DMS53 treated with DMSO at 0.1 percent for 48 hours (cell line): ENCODE measurements around the gene BABAM2.
"Not testable (repeated sequence)": the region's sequence is repeated elsewhere in the genome, so short reads cannot be mapped to it uniquely, and the experiment has no call there.

Experiments used
- DNase-seq: peaks from one replicate; lab custom pipeline; 2025; ENCODE audit not compliant: unreplicated experiment; lab: John Stamatoyannopoulos, UW

The BABAM2 gene

DNA sequence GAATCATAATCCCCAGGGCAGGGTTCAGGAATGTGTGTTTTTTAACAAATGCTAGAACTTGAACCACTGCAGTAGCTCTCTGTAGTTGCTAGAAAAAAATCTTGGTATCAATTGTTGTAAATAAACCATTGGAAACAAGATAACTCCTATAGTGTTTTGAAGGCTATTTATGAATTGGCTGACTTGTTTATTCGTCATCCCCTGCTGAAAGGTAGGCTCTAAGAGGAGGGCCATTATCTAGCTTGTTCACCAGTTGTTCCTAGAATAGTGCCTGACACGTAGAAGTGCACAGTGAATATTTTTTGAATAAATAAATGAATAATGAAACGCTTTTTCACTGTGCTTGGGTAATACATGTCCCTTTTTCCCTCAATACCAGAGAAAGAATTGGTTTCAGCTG lies 211.4 kb downstream of the BABAM2 start:
- no peak for DNase-seq

GRCh38 chr2:28102455-28102874 lies 211.9 kb downstream of the BABAM2 start:
- DNase-seq: no peak

DNA sequence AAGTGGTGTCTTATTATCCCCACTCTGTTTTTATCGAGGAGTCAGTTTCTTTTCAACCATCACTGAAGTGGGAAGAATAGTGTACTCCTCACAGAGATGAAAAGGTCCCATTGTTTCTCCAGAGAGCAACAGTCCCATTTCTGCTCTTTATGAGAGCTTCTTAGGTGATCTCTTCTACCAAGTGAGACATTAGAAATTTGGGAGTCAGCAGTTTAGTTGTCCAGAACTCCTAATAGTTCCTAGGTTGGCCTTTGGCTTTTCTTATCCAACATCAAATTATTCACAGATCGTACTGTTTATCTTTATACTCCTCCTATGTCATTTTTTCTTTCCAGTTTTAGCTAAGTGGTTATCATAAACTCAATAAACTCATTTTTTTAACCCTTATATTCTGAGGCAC lies 213.1 kb downstream of the BABAM2 start:
- no peak for DNase-seq

- no peak for DNase-seq
Observed at GRCh38 chr2:28108143-28108542, 217.6 kb downstream of the BABAM2 start.

- not testable (repeated sequence) for DNase-seq
Observed at GRCh38 chr2:28113771-28114170, 223.2 kb downstream of the BABAM2 start.

DNA sequence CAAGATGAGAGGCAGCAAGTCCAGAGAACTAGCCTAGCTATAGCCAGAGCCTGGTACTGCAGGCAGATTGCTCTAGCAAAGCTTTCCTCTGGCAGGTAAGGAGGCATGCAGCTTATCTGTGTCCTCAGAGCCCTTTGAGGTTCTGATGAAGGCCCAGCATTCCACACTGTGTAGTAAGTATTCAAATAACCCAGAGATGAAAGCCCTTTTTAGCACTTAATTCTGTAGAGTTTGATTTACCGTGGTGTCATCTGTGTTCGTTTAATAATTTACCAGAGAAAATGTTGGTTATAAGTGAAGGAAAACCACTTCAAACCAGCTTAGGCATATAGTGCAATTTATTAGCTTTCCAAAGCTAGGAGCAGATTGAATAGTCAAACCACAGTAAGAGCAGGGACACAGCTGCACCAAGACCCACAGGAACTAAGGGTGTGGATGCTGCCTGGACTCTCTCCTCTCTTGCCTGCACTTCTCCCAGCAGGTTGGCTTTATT lies 226.6 kb downstream of the BABAM2 start:
- DNase-seq: peak; percentile 59

DNA sequence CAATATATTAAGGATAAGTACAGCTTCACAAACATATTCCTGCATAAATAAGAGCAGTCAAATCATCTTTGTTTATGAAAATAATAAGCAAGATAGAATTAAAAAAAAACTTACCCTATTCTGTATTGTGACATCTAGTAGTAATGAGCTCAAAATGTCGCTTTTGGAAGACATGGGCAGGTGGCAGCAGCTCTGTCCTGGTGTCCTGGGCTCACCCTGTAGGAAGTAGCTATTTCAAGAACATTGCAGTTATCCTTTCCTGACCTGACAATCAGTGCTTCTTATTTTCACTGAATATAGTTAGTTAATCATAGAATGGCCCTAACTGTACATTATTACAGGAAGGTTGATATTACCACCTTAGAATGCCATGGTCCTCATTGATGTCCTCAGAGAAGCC lies 229.1 kb downstream of the BABAM2 start:
- DNase-seq: no peak

- DNase-seq: no peak
Observed at GRCh38 chr2:28128281-28128950, 237.9 kb downstream of the BABAM2 start.

DNA sequence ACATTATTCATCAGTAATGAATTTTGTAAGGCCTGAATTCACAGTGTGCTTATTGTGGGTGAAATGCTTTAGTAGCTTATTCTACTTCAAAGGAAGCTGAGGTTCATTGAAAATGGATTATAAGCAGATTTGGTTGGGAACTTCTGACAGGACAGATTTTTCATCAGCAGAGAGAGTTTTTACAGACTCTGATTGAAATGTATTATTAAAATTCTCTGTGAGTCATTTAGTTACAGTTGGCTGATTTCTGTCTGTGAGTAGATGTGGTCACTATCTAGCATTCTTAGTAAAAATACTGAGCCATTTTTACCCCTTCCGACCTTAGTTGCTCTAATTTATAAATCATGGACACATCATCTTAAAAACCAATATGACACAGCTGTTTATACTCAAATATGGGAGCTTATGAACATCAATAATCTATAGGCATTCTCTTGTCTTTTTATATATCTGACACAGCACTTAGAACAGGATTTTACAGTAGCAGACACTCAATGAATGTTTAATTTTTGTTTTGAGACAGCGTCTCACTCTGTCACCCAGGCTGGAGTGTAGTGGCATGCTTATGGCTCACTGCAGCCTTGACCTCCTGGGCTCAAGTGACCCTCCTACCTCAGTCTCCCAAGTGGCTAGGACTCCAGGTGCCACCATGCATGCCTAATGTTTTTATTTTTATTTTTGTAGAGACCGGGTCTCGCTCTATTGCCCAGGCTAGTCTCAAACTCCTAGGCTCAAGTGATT lies 239.6 kb downstream of the BABAM2 start:
- no peak for DNase-seq

DNA sequence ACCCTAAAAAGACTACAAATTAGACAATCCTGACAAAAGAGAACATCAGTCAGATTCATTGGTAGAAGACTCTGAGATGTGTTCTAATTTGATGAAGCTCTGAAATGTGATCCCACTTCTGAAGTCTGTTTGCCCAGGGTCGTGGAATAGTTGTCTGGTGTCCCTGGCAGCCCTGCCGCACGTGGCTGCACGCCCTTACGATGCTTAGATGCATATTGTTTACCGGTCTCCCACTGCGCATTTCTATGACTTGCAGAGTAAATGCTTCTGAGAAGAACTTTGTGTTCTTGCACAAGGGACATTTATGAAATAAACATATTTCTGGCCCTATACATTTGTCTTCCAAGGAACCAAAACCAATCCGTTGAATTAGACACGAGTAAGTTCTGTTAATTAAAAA lies 243.2 kb downstream of the BABAM2 start:
- no peak for DNase-seq

- no peak for DNase-seq
Observed at GRCh38 chr2:28134262-28134812, 243.8 kb downstream of the BABAM2 start.

DNA sequence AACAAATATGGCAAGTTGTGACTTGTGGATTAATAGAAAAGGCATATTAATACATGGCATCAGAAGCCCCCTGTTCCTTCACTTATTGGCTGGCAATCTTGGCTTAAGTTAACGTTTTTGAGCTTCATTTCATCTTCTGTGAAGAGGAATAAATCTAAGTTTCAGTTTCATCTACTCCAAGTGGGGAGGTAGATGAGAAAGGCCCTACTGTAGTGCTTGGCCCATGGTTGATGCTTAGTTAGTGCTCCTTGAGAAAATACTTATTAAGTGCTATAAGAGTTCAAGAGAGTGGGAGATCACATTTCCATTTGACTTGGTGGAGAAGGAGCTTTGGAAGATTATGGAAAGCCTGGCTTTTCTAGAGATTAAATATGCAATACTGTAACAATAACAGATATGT lies 244.3 kb downstream of the BABAM2 start:
- DNase-seq: no peak

GRCh38 chr2:28135324-28135723 lies 244.8 kb downstream of the BABAM2 start:
- DNase-seq: no peak

GRCh38 chr2:28135799-28136198 lies 245.3 kb downstream of the BABAM2 start:
- no peak for DNase-seq

DNA sequence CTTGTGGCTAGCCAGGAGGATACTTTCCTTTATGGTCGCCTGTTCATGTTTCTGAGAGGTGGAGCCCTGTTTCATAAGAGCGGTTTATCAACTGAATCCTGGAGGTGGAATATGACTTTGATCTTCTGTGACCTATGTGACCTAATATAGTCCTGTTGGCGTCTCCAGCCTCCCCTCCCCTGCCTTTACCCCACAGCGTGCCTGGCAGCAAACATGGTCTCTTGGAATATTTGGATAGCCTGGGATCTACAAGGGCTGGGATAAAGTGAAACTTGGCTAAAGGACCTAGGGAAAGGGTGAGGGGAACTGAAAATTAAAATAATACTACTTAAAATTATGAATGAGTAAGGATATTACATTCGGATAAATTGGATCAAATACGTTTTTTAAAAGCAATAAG lies 246.0 kb downstream of the BABAM2 start:
- no peak for DNase-seq

DNA sequence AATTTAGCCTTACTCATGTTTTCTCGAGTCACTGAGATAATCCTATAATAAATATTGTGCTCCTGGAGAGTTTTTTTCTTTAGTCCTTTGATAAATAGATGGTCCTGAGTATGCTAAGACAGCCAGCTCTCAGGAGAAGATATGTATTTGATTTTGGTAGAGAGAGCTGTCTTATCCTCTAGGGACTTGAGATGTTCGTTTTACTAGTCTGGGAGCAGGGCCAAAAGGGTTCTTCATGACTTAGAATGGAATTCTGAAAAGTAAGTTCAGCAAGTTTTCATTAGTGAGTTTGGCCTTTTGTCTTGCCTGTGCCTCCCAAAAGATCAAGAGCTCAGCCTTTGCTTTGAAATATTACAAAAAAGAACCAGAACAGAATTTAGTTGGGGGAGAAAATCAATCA lies 246.7 kb downstream of the BABAM2 start:
- DNase-seq: no peak

DNA sequence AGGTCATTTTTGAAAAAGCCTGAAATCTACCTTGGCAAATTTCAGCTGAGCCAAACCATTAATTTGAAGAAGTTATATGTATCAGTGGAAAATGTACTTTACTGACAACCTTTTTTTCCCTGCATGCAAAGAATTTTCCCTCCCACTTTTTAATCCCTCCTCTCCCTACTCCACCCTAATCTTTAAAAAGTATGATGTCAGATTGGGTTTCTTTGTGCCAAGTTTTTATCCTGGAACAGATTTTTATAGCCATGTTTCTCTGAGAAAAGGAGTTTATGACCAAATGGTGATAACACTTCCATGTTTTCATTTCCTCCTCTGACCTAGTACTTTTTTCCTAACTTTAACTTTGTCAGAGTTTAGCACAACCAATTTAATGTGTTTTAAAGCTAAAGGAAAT lies 251.9 kb downstream of the BABAM2 start:
- no peak for DNase-seq

DNA sequence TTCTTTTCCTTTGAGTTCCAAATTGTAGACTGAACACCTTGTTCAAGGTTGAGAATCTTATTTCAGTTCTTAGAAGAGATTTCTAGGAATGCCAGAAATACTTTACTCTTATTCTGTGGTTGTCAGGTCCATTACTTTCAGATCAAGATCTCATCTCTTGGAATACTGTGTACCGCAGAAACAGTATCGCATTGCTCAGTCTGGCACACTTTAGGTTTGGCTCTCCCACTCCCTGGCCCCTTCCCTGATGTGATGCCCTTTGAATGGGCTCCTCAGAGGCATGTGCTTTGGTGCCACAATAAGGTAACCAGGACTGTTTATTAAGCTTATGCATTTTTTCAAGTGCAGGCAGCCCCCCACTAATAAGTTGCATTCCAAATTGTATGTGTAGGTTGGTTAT lies 257.5 kb downstream of the BABAM2 start:
- DNase-seq: no peak

GRCh38 chr2:28148566-28148965 lies 258.0 kb downstream of the BABAM2 start:
- DNase-seq: no peak

DNA sequence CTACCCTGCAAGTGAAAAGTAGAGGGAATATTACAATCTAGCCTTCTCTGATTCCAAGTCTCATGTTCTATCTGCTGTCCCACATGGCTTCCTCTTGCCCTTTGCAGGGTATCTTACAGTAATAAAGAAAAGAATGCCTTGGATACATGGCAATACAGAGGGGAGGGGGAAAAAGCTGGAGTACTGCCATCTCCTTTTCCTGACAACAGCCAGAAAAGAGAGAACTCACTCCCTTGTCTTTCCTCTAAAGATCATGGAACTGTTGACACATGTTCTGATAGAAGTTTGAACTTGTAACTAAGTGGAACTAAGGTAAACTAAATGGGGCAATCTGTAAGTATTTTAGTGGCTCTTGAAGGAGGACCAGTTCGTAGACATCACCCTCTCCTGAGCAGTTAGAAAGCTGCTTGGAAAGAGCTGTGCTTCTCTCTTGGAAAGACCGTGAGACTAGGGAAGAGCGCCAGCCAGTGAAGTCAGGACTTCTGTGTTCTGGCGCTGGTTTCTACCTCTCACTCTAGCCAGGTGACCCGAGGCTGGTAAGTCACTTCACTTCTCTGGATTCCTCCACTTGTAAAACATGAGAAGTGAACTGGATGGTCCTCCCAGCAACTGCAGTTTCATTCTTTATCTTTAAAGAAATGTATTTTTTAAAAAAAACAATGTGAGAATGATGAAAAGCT lies 259.8 kb downstream of the BABAM2 start:
- no peak for DNase-seq

GRCh38 chr2:28150994-28151393 lies 260.5 kb downstream of the BABAM2 start:
- no peak for DNase-seq
